K562 (cell line): ENCODE measurements around the gene HSD17B12. TPM values are rescaled to one million over a fixed set of nuclear protein-coding genes. Genes with fewer than 3 reads are reported as not detected.

Source experiments
- ATAC-seq: fragments of 200-7000 bp; cut with Tn5 transposase; 3 replicates; pipeline ENCODE4 v1.9.1; 2020; ENCODE audit warnings: moderate library complexity
- BruUV-seq: library from RNA; stranded (reverse); fragments of 400-500 nt; replicated peaks from 2 replicates; lab custom pipeline; 2021; lab: Mats Ljungman, UMichigan
- CTCF ChIA-PET: fragments of 300-600 bp; formaldehyde crosslinking; extraction: SDS; loops from one replicate; lab custom pipeline; 2021; ENCODE audit warnings: low intra/inter-chr PET ratio; lab: Yijun Ruan, JAX
- POLR2A ChIA-PET: fragments of 300-600, 350-650 bp; sonication (Branson Sonifier 250); formaldehyde crosslinking; extraction: SDS; loops from one replicate; lab custom pipeline; 2021; ENCODE audit warnings: antibody characterized with exemption, inconsistent platforms; lab: Yijun Ruan, JAX
- DNase-seq, 4 experiments: peaks; one replicate each; pipeline versions ENCODE4 v3.0.0 to v3.0.0-alpha.2; 2011 to 2018; ENCODE audit warnings: low spot score in 3 of 4, mixed read lengths in 3 of 4; ENCODE audit errors: extremely low read depth in 1 of 4
- FAIRE-seq: peaks from 2 replicates; lab custom pipeline; 2011; peaks lifted over from hg19 to GRCh38; lab: Jason Lieb, UNC
- H2AFZ ChIP-seq: 2 replicates; pipeline ENCODE4 v1.6.0; 2011; ENCODE audit warnings: low read depth, low read length, control low read depth, inconsistent platforms
- H3K27ac ChIP-seq: fragments of 200-600 bp; 3 replicates; pipeline ENCODE4 v1.8.0; 2011; ENCODE audit warnings: low read depth, mild to moderate bottlenecking, control low read depth, inconsistent platforms, low read length, moderate library complexity, mixed read lengths; ENCODE audit errors: extremely low read depth
- H3K27me3 ChIP-seq, 2 experiments: fragments of 300-600 bp in 1 of 2; 2 replicates in 1 of 2; 3 replicates in 1 of 2; pipeline versions ENCODE4 v1.6.0 to v1.8.0; 2011; ENCODE audit warnings: inconsistent platforms in 2 of 2, low read length in 2 of 2, mild to moderate bottlenecking in 1 of 2, mixed read lengths in 1 of 2, moderate library complexity in 1 of 2; ENCODE audit not compliant: control insufficient read depth in 2 of 2, insufficient read depth in 2 of 2
- H3K36me3 ChIP-seq: fragments of 300-600 bp; 3 replicates; pipeline ENCODE4 v1.8.0; 2011; ENCODE audit warnings: mild to moderate bottlenecking, low read length, inconsistent platforms; ENCODE audit not compliant: control insufficient read depth, insufficient read depth
- H3K4me1 ChIP-seq, 2 experiments: fragments of 200-600 bp in 1 of 2; replicated peaks in 1 of 2; 2 replicates in 1 of 2; 3 replicates in 1 of 2; pipeline versions ENCODE4 v1.5.1 to v1.8.0; 2011; ENCODE audit warnings: inconsistent platforms in 2 of 2, low read length in 2 of 2, mild to moderate bottlenecking in 1 of 2, mixed read lengths in 1 of 2, moderate library complexity in 1 of 2; ENCODE audit not compliant: control insufficient read depth in 2 of 2, insufficient read depth in 2 of 2
- H3K4me2 ChIP-seq: 2 replicates; pipeline ENCODE4 v1.6.1; 2011; ENCODE audit warnings: low read length, control low read depth, inconsistent platforms, mixed read lengths; ENCODE audit not compliant: insufficient read depth
- H3K4me3 ChIP-seq: fragments of 200-600 bp; sonication (generic), shearing (Covaris generic); 2 replicates; pipeline ENCODE4 v1.5.1; 2016; ENCODE audit warnings: control low read depth, inconsistent platforms
- H3K79me2 ChIP-seq: fragments of 200-600 bp; 3 replicates; pipeline ENCODE4 v1.8.0; 2011; ENCODE audit warnings: low read length, inconsistent platforms; ENCODE audit not compliant: control insufficient read depth, insufficient read depth
- H3K9ac ChIP-seq, 2 experiments: 2 replicates each; pipeline versions ENCODE4 v1.6.0 to v1.6.1; 2011; ENCODE audit warnings: low read depth in 2 of 2, low read length in 2 of 2, control low read depth in 1 of 2, inconsistent platforms in 1 of 2, mild to moderate bottlenecking in 1 of 2, mixed read lengths in 1 of 2; ENCODE audit not compliant: insufficient read depth in 1 of 2
- H3K9me1 ChIP-seq: one replicate; pipeline ENCODE4 v1.6.0; 2011; ENCODE audit warnings: inconsistent platforms, mild to moderate bottlenecking, low read length, moderate library complexity; ENCODE audit not compliant: control insufficient read depth, insufficient read depth
- H3K9me3 ChIP-seq: replicated peaks from 2 replicates; pipeline ENCODE4 v1.5.1; 2011; ENCODE audit warnings: low read depth, low read length, inconsistent platforms; ENCODE audit not compliant: control insufficient read depth, insufficient read depth
- H4K20me1 ChIP-seq: replicated peaks from 2 replicates; pipeline ENCODE4 v1.6.1; 2011; ENCODE audit warnings: low read length, inconsistent platforms, mixed read lengths; ENCODE audit not compliant: control insufficient read depth, insufficient read depth
- CTCFL ChIP-seq: IDR thresholded peaks from 2 replicates; pipeline ENCODE4 v1.6.1; 2011; ENCODE audit warnings: borderline replicate concordance, low read depth, mild to moderate bottlenecking, moderate library complexity, low read length; ENCODE audit not compliant: insufficient read depth, poor library complexity, severe bottlenecking
- FOS ChIP-seq: IDR thresholded peaks from 3 replicates; pipeline ENCODE4 v1.6.1; 2011; ENCODE audit not compliant: insufficient read length; ENCODE audit errors: extremely low read depth
- FOXP4 ChIP-seq: sonication (generic); formaldehyde crosslinking; IDR thresholded peaks from 2 replicates; pipeline ENCODE4 v1.8.0; 2022; ENCODE audit warnings: mild to moderate bottlenecking, missing genetic modification reagents, borderline replicate concordance
- HLTF ChIP-seq: fragments of 450-650 bp; IDR thresholded peaks from 2 replicates; pipeline ENCODE4 v1.6.1; 2016
- NFYB ChIP-seq: IDR thresholded peaks from 2 replicates; pipeline ENCODE4 v1.6.1; 2011; ENCODE audit warnings: mild to moderate bottlenecking, moderate library complexity; ENCODE audit not compliant: insufficient read length; ENCODE audit errors: extremely low read depth
- NKRF ChIP-seq: fragments of 450-650 bp; IDR thresholded peaks from 2 replicates; pipeline ENCODE4 v1.6.1; 2016; ENCODE audit warnings: borderline replicate concordance
- PKNOX1 ChIP-seq: fragments of 450-650 bp; IDR thresholded peaks from 2 replicates; pipeline ENCODE4 v1.6.1; 2016
- PURB ChIP-seq: sonication (generic); formaldehyde crosslinking; IDR thresholded peaks from 2 replicates; pipeline ENCODE4 v1.9.0; 2021; ENCODE audit warnings: low read depth, mild to moderate bottlenecking, missing genetic modification reagents
- SAFB2 ChIP-seq: fragments of 200-400 bp; formaldehyde crosslinking; IDR thresholded peaks from 2 replicates; pipeline ENCODE4 v1.6.1; 2018; ENCODE audit warnings: borderline replicate concordance, low read length, low read depth, moderate library complexity; ENCODE audit not compliant: severe bottlenecking
- SNIP1 ChIP-seq: fragments of 450-650 bp; IDR thresholded peaks from 2 replicates; pipeline ENCODE4 v1.7.1; 2017; ENCODE audit warnings: low read depth, mild to moderate bottlenecking
- SOX6 ChIP-seq: fragments of 450-650 bp; IDR thresholded peaks from 2 replicates; pipeline ENCODE4 v1.6.1; 2014; ENCODE audit warnings: mild to moderate bottlenecking
- TOE1 ChIP-seq, 2 experiments: fragments of 450-650 bp in 1 of 2; sonication (generic) in 1 of 2; formaldehyde crosslinking in 1 of 2; IDR thresholded peaks; 2 replicates each; pipeline versions ENCODE4 v1.7.1 to v1.8.0; 2016 to 2022; ENCODE audit warnings: borderline replicate concordance in 2 of 2, mild to moderate bottlenecking in 2 of 2, antibody characterized with exemption in 1 of 2, inconsistent platforms in 1 of 2, low read depth in 1 of 2, missing genetic modification reagents in 1 of 2, moderate library complexity in 1 of 2
- ZNF583 ChIP-seq: fragments of 250-450 bp; sonication (Bioruptor Pico); IDR thresholded peaks from 2 replicates; pipeline ENCODE4 v1.4.0; 2020
- ZNF696 ChIP-seq: fragments of 250-450 bp; sonication (Bioruptor Pico); conservative IDR thresholded peaks from 2 replicates; pipeline ENCODE4 v1.4.0; 2020; ENCODE audit warnings: mild to moderate bottlenecking, moderate library complexity
- WGBS: fragments of 100-300 bp; shearing (Covaris generic); methylation state at CpG from one replicate; pipeline ENCODE4 v1.1.6; 2016; ENCODE audit warnings: low coverage, mixed read lengths; ENCODE audit not compliant: insufficient coverage; ENCODE audit errors: missing lambda C conversion rate; 5-methylcytosine and 5-hydroxymethylcytosine counted together
- in situ Hi-C: fragments of 300-500 bp; cut with MboI; formaldehyde crosslinking; loops from 4 replicates; pipeline ENCODE4 v1.15.0; 2018; ENCODE audit warnings: inconsistent platforms, mixed read lengths
- intact Hi-C: fragments of 100-400 bp; cut with micrococcal nuclease; formaldehyde crosslinking; loops from 2 replicates; pipeline ENCODE4 v1.14.2; 2022
- polyA plus RNA-seq, 8 experiments: library from polyadenylated mRNA; depleted of rRNA in 4 of 8; stranded (reverse) in 5 of 8; unstranded in 3 of 8; fragments of >200 nt; fragmentation: Nextera tagmentation in 2 of 8; fragmentation: Illumina TruSeq in 1 of 8; extraction: Ambion mirVana in 2 of 8; extraction: Trizol in 1 of 8; gene quantifications; 2 replicates each; pipeline versions ENCODE4 v1.2.1 to v1.2.3, GENCODE V29; 2011 to 2014; ENCODE audit warnings: inconsistent platforms in 1 of 8, missing spikeins in 1 of 8
- total RNA-seq, 7 experiments: library from RNA; depleted of rRNA in 6 of 7; stranded (reverse); fragments of >200 nt in 6 of 7; fragmentation: Illumina TruSeq in 2 of 7; extraction: Trizol in 2 of 7; gene quantifications; 2 replicates each; pipeline versions ENCODE4 v1.2.1 to v1.2.3, GENCODE V29; 2011 to 2021; ENCODE audit warnings: low replicate concordance in 1 of 7

The HSD17B12 gene
- total and polyA plus RNA-seq, 9 of the 15 experiments (the other 6 are each of a cell fraction or from before 2014, with no cell fraction given): 9.1 to 34.5 (median 23.3) TPM

DNA sequence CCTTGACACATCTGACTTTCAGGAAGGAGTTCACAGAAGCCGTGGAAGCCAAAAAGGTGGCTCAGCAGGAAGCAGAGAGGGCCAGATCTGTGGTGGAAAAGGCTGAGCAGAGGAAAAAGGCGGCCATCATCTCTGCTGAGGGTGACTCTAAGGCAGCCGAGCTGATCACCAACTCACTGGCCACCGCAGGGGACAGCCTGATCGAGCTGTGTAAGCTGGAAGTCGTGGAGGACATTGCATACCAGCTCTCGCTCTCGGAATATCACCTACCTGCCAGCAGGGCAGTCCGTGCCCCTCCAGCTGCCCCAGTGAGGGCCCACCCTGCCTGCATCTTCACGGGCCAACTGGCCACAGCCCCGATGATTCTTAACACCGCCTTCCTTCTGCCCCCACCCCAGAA is 53.7 kb downstream of the HSD17B12 start:
- H4K20me1 ChIP-seq: no peaks in the 10 kb centered on the region
- CTCF ChIA-PET: no interaction called here
- DNase-seq: no peak
- intact Hi-C loops: no loop called here
- H3K4me2 ChIP-seq: no peak overlapping the region
- no peaks in the 10 kb centered on the region; the same call in 2 of the 3 replicates for H3K36me3 ChIP-seq
- 86% methylated on average over 11 of the region's 12 CpGs for WGBS
- BruUV-seq: no TSS peak
- POLR2A ChIA-PET: no interaction called here
- FAIRE-seq: no peak
- H3K27me3 ChIP-seq: no peaks in the 10 kb centered on the region
- no peak overlapping the region for H3K9ac ChIP-seq
- H3K4me1 ChIP-seq: peaks cover 4 to 34% of the 10 kb centered on the region in 2 experiments; a peak in 4 of 5 replicates
- ATAC-seq: no peak
- H3K9me3 ChIP-seq: no peaks in the 10 kb centered on the region
- in situ Hi-C loops: no loop called here
- H3K9me1 ChIP-seq: no peaks in the 10 kb centered on the region
- no peak overlapping the region for H3K27ac ChIP-seq
- no peak overlapping the region for H3K4me3 ChIP-seq
- peaks cover 12% of the 10 kb centered on the region; the same call in 1 of the 3 replicates for H3K79me2 ChIP-seq
- H2AFZ ChIP-seq: no peak overlapping the region
- TF ChIP-seq SNIP1 (no peak), CTCFL (no peak), NFYB (no peak), ZNF583 (no peak), HLTF (no peak), FOXP4 (CRISPR knock-in tag) (no peak), SOX6 (no peak), SAFB2 (no peak), ZNF696 (no peak), PKNOX1 (no peak), NKRF (no peak), TOE1 (IDR thresholded peaks at IDR 0.05; ENCODE audit: borderline replicate concordance) (no peak), TOE1 (CRISPR knock-in tag; IDR thresholded peaks at IDR 0.05; ENCODE audit: borderline replicate concordance, low read depth) (no peak), FOS (no peak), PURB (CRISPR knock-in tag) (no peak)
